Upper lobe of right lung (tissue), 1 donor: ENCODE data around the gene CSMD2. TPM values are rescaled to one million over a fixed set of nuclear protein-coding genes. Genes with fewer than 3 reads are reported as not detected.

Experiments
- ATAC-seq: fragments of 200-7000 bp; cut with Tn5 transposase; one replicate; pipeline ENCODE4 v1.9.1; 2020; ENCODE audit warnings: mild to moderate bottlenecking, moderate library complexity
- DNase-seq: peaks from one replicate; pipeline ENCODE4 v3.0.0-alpha.2; 2020
- H3K27ac ChIP-seq: fragments of 200-600 bp; one replicate; pipeline ENCODE4 v1.8.0; 2022
- H3K27me3 ChIP-seq: fragments of 200-600 bp; one replicate; pipeline ENCODE4 v1.8.0; 2022; ENCODE audit warnings: mild to moderate bottlenecking
- H3K36me3 ChIP-seq: fragments of 200-600 bp; one replicate; pipeline ENCODE4 v1.8.0; 2022
- H3K4me1 ChIP-seq: fragments of 200-600 bp; one replicate; pipeline ENCODE4 v1.8.0; 2022
- H3K4me3 ChIP-seq: fragments of 200-600 bp; one replicate; pipeline ENCODE4 v1.8.0; 2022; ENCODE audit warnings: mild to moderate bottlenecking
- H3K9me3 ChIP-seq: fragments of 200-600 bp; one replicate; pipeline ENCODE4 v1.8.0; 2022
- intact Hi-C: fragments of 100-400 bp; cut with DNase I; formaldehyde crosslinking; loops from one replicate; pipeline ENCODE4 v1.11.0; 2022
- total RNA-seq: library from RNA; stranded (reverse); fragmentation: NEBNext Ultra II Directional; extraction: Animal tissue kit (Norgen Biotek cat#: 25700); gene quantifications from one replicate; pipeline ENCODE4 v1.2.1, GENCODE V29; 2021
- TF ChIP-seq, protein P1 (sequence below): fragments of 200-600 bp; IDR thresholded peaks from one replicate; pipeline ENCODE4 v1.8.0; 2022; ENCODE audit warnings: antibody characterized with exemption
- donor health status: DM: no; HTN: yes; CAD: no; lungs with severe emphysema.

The CSMD2 gene
- total RNA-seq, 1 donor from 2014 or later: 0.67 TPM

DNA sequence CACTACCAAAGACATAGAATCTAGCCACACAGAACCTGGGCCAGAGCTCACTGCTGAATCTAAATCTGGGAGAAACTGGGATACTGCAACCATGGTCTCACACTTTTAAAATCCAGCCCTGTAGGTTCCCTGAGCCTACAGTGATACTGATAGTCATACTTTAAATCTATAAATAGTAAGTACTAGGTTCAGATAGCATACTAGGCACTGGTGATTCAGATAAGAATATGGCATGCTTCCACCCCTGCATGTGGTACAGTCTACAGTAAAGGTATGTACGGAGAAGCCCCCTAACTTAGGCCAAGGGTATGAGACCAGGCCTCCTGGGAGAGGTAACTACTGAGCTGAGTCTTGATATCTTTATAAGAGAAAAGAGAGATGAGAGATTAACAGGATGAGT, 494.5 kb downstream of the CSMD2 start:
- H3K27me3 ChIP-seq: peaks cover 5% of the 10 kb centered on the region
- TF ChIP-seq, protein P1, sequence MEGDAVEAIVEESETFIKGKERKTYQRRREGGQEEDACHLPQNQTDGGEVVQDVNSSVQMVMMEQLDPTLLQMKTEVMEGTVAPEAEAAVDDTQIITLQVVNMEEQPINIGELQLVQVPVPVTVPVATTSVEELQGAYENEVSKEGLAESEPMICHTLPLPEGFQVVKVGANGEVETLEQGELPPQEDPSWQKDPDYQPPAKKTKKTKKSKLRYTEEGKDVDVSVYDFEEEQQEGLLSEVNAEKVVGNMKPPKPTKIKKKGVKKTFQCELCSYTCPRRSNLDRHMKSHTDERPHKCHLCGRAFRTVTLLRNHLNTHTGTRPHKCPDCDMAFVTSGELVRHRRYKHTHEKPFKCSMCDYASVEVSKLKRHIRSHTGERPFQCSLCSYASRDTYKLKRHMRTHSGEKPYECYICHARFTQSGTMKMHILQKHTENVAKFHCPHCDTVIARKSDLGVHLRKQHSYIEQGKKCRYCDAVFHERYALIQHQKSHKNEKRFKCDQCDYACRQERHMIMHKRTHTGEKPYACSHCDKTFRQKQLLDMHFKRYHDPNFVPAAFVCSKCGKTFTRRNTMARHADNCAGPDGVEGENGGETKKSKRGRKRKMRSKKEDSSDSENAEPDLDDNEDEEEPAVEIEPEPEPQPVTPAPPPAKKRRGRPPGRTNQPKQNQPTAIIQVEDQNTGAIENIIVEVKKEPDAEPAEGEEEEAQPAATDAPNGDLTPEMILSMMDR: no peak
- ATAC-seq (no peak), DNase-seq (no peak)
- H3K9me3 ChIP-seq: no peaks in the 10 kb centered on the region
- H3K27ac ChIP-seq: no peak overlapping the region
- no peaks in the 10 kb centered on the region for H3K36me3 ChIP-seq
- H3K4me1 ChIP-seq: no peaks in the 10 kb centered on the region
- no peak overlapping the region for H3K4me3 ChIP-seq
- intact Hi-C loops: no loop called here

DNA sequence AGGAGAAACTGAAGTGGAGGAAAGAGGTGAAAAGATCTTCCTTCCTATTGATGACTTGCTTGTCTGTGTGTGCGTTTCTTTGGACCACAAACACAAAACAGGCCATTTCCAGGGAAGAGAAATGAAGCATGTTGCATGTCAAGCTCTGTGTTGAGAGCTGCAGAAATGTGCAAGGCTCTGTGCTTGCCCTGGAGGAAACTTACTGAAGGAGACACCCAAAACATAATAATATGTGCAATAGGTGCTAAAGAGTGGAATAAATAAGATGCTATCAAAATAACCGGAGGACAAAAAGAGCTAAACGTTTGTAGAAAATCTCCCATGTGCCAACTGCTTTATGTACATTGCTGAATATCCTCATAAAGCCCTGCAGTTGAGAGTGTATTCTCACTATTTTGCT, 496.3 kb downstream of the CSMD2 start:
- intact Hi-C loops: no loop called here
- Histone ChIP-seq H3K27ac (no peak overlapping the region), H3K4me3 (no peak overlapping the region), H3K9me3 (no peaks in the 10 kb centered on the region), H3K36me3 (no peaks in the 10 kb centered on the region), H3K27me3 (peaks cover 5% of the 10 kb centered on the region), H3K4me1 (no peaks in the 10 kb centered on the region)
- ATAC-seq (no peak), DNase-seq (no peak)
- TF ChIP-seq, protein P1: no peak

DNA sequence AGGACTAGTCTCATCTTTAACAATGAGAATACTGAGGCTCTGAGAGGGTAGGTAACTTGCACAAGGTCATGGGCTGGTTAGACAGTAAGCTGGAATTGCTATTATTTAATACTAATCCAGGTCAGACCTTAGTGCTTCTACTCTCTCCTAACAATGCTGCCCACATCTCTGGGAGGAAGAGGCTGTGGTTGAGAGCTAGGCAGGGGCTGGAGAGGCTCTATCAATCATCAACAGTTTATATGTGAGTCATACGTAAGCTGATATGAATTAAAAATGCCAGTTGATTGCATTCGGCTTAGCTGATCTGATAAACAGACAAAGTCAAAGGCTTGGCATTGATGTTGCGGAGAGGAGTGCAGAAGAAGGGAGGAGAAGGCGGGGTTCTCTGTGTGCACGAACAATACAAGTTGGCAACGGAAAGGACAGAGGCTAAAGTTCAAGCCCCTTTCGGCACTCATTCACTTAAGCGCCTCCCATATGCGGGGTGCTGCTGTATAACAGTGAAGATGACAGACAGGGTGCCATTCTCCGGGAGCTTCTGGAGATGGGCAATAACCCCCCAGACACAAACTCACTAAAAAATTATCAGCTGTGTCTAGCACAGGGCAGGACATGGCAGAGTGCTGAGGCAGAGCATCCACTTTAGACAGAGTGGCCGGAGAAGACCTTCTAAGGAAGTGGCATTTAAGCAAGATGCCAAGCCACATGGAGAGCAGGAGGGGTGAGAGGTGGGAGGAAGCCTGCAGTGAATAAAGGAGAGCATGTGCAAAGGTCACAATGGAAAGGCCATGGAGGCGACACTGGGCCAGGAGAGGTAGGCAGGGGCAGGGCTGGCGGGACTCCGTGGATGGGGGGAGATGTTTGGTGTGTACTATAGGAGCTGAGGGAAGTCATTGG, 497.4 kb downstream of the CSMD2 start:
- intact Hi-C loops: no loop called here
- Histone ChIP-seq H3K36me3 (no peaks in the 10 kb centered on the region), H3K4me1 (no peaks in the 10 kb centered on the region), H3K4me3 (no peak overlapping the region), H3K9me3 (no peaks in the 10 kb centered on the region), H3K27me3 (peaks cover 5% of the 10 kb centered on the region), H3K27ac (no peak overlapping the region)
- TF ChIP-seq, protein P1: no peak
- DNase-seq (no peak), ATAC-seq (no peak)

DNA sequence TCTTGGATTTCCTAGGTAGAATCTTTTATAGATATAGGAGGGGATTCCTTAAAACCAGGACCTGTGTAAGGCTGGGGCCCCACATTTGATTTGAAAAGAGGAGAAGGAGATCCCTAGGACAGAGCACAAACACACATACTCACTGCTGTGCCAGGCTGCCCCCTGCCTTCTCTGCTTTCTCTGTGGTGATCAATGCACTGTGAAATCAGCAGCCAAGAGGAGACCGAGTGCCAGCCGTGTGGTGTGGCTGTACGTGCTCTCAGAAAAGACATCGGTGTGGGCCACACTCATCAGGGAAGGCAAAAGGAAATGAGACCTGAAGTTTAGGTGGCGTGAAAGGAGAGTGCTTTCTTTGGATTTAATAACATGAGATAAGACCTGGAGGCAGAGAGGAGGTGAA, 498.4 kb downstream of the CSMD2 start:
- Histone ChIP-seq H3K9me3 (no peaks in the 10 kb centered on the region), H3K27ac (no peak overlapping the region), H3K4me3 (no peak overlapping the region), H3K36me3 (no peaks in the 10 kb centered on the region), H3K4me1 (no peaks in the 10 kb centered on the region), H3K27me3 (peaks cover 5% of the 10 kb centered on the region)
- TF ChIP-seq, protein P1: no peak
- intact Hi-C loops: no loop called here
- no peak for ATAC-seq
- DNase-seq: no peak

DNA sequence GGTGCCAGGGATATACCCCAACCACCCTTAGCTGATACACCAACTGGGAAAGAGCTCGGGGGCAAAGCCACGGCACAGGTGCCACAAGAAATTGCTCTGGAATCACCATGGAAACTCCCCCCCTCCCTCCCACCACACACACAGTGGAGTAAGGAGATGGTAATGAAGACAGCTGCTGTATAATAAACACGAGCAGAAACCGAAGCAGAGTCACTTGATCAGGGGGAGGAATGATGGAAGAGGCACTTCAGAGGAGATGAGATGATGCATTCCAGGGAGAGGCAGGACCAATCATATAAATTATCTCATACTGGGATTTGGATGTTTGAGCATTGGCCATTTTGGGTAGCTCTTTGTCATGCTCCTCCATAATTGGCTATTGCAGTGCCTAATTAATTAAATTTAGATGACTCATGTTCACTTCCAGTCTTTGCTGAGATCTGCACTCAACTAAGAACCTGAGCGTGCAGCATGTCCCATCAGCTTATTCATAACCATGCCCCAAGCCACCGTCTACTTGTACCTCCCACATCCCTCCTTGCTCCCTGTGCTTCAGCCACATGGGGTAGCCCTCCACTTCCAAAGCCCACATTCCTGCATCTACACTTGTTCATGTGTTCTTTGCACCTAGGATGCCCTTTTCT, 503.1 kb downstream of the CSMD2 start:
- Histone ChIP-seq H3K4me3 (no peak overlapping the region), H3K9me3 (no peaks in the 10 kb centered on the region), H3K36me3 (no peaks in the 10 kb centered on the region), H3K4me1 (no peaks in the 10 kb centered on the region), H3K27me3 (peaks cover 5% of the 10 kb centered on the region), H3K27ac (no peak overlapping the region)
- intact Hi-C loops: no loop called here
- ATAC-seq: no peak
- TF ChIP-seq, protein P1: no peak
- DNase-seq: no peak
